PFSK-1 (cell line): ENCODE results near the gene CLASP1.

Experiments
- FOXP2 ChIP-seq: optimal IDR thresholded peaks from 2 replicates; pipeline ENCODE3; 2011; ENCODE audit warnings: borderline replicate concordance, control low read depth, inconsistent platforms; ENCODE audit not compliant: insufficient read depth; ENCODE audit errors: extremely low read length, extremely low read depth
- POLR2AphosphoS5 ChIP-seq: IDR thresholded peaks from 2 replicates; pipeline ENCODE4 v1.6.1; 2012; ENCODE audit warnings: low read depth, mild to moderate bottlenecking, control low read depth, low read length, moderate library complexity
- SIN3A ChIP-seq: IDR thresholded peaks from 2 replicates; pipeline ENCODE4 v1.6.1; 2012; ENCODE audit warnings: mild to moderate bottlenecking, low read length, moderate library complexity, borderline replicate concordance; ENCODE audit not compliant: insufficient read depth
- TAF1 ChIP-seq: IDR thresholded peaks from 2 replicates; pipeline ENCODE4 v1.6.1; 2012; ENCODE audit warnings: low read length, control low read depth, borderline replicate concordance; ENCODE audit not compliant: insufficient read depth
- TF ChIP-seq, protein P1 (sequence below), 2 experiments: IDR thresholded peaks; 2 replicates each; pipeline versions ENCODE4 v1.6.1 to v1.8.0; 2011 to 2012; ENCODE audit warnings: low read depth in 2 of 2, low read length in 2 of 2, control low read depth in 1 of 2, inconsistent platforms in 1 of 2, mild to moderate bottlenecking in 1 of 2, moderate library complexity in 1 of 2; ENCODE audit not compliant: insufficient read depth in 1 of 2

DNA sequence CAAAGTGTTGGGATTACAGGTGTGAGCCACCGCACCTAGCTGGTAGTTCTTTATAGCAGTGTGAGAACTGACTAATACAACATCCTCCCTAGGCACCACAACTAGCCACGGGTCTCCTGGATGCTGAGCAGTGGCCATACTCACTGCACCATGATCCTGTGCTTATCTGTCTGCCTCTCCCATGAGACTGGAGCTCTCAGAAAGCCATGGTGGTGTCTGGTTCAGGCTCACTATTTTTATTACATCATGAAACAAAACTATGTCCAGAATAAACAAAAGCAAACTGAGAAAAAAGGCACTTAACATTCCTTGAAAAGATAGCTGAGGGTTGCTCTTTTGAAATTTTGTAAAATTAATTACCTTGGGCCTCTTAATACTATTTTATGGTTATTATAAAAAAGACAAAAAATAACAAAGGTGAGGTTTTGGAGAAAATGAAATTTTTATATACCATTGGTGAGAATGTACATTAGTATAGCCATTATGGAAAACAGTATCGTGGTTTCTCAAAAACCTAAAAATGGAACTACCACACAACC lies 273.6 kb downstream of the CLASP1 start:
- no peak for TF ChIP-seq SIN3A
- TF ChIP-seq, protein P1, sequence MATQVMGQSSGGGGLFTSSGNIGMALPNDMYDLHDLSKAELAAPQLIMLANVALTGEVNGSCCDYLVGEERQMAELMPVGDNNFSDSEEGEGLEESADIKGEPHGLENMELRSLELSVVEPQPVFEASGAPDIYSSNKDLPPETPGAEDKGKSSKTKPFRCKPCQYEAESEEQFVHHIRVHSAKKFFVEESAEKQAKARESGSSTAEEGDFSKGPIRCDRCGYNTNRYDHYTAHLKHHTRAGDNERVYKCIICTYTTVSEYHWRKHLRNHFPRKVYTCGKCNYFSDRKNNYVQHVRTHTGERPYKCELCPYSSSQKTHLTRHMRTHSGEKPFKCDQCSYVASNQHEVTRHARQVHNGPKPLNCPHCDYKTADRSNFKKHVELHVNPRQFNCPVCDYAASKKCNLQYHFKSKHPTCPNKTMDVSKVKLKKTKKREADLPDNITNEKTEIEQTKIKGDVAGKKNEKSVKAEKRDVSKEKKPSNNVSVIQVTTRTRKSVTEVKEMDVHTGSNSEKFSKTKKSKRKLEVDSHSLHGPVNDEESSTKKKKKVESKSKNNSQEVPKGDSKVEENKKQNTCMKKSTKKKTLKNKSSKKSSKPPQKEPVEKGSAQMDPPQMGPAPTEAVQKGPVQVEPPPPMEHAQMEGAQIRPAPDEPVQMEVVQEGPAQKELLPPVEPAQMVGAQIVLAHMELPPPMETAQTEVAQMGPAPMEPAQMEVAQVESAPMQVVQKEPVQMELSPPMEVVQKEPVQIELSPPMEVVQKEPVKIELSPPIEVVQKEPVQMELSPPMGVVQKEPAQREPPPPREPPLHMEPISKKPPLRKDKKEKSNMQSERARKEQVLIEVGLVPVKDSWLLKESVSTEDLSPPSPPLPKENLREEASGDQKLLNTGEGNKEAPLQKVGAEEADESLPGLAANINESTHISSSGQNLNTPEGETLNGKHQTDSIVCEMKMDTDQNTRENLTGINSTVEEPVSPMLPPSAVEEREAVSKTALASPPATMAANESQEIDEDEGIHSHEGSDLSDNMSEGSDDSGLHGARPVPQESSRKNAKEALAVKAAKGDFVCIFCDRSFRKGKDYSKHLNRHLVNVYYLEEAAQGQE (IDR thresholded peaks at IDR 0.05; ENCODE audit: insufficient read depth in 1 of 2, low read depth in 2 of 2, low read length in 2 of 2): no peak
- TF ChIP-seq TAF1: no peak
- no peak for TF ChIP-seq POLR2AphosphoS5
- no peak for TF ChIP-seq FOXP2
